ENCODE data around the gene MZF1.
"Not testable (repeated sequence)": the region's sequence is repeated elsewhere in the genome, so short reads cannot be mapped to it uniquely, and the experiment has no call there.

Gene MZF1

DNA sequence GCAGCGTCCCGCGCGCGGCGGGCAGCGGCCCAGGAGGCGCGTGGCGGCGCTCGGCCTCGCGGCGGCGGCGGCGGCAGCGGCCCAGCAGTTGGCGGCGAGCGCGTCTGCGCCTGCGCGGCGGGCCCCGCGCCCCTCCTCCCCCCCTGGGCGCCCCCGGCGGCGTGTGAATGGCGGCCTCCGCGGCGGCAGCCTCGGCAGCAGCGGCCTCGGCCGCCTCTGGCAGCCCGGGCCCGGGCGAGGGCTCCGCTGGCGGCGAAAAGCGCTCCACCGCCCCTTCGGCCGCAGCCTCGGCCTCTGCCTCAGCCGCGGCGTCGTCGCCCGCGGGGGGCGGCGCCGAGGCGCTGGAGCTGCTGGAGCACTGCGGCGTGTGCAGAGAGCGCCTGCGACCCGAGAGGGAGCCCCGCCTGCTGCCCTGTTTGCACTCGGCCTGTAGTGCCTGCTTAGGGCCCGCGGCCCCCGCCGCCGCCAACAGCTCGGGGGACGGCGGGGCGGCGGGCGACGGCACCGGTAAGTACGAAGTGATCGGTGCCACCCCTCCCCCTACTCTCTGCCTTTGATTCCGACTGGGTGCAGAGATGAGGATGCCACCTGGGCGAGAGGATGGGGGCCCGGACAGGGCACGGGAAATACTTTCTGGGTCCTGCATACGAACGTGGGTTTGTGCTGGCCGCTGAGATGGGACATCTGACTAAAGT is 28.4 kb downstream of the MZF1 start (continued):
- TF ChIP-seq TSHZ2 (CRISPR knock-in tag; IDR thresholded peaks at IDR 0.05), result no peak
- TF ChIP-seq ARNTL (CRISPR knock-in tag; IDR thresholded peaks at IDR 0.05; ENCODE audit: borderline replicate concordance, low read depth), result no peak
- TF ChIP-seq TCF4 (CRISPR knock-in tag; IDR thresholded peaks at IDR 0.05; ENCODE audit: borderline replicate concordance), result no peak
- TF ChIP-seq, protein P1, sequence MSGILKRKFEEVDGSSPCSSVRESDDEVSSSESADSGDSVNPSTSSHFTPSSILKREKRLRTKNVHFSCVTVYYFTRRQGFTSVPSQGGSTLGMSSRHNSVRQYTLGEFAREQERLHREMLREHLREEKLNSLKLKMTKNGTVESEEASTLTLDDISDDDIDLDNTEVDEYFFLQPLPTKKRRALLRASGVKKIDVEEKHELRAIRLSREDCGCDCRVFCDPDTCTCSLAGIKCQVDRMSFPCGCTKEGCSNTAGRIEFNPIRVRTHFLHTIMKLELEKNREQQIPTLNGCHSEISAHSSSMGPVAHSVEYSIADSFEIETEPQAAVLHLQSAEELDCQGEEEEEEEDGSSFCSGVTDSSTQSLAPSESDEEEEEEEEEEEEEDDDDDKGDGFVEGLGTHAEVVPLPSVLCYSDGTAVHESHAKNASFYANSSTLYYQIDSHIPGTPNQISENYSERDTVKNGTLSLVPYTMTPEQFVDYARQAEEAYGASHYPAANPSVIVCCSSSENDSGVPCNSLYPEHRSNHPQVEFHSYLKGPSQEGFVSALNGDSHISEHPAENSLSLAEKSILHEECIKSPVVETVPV (CRISPR knock-in tag; IDR thresholded peaks at IDR 0.05), result no peak
- TF ChIP-seq TOX (CRISPR knock-in tag; IDR thresholded peaks at IDR 0.05; ENCODE audit: borderline replicate concordance), result no peak
- no peak for TF ChIP-seq GLIS3 (CRISPR knock-in tag; IDR thresholded peaks at IDR 0.05)
- TF ChIP-seq PPARA (CRISPR knock-in tag; IDR thresholded peaks at IDR 0.05; ENCODE audit: borderline replicate concordance), result no peak
- TF ChIP-seq ZFP30 (CRISPR knock-in tag; IDR thresholded peaks at IDR 0.05), result no peak
- TF ChIP-seq SNAI2 (CRISPR knock-in tag; IDR thresholded peaks at IDR 0.05), result no peak

GRCh38 chr19:58543826-58544590 is 29.1 kb downstream of the MZF1 start, which contains the start of gene TRIM28:
TSS of gene TRIM28 (plus strand) at chr19:58544064. CDS start at chr19:58544758, 694 bp downstream.
- TF ChIP-seq TCF4 (CRISPR knock-in tag; IDR thresholded peaks at IDR 0.05; ENCODE audit: borderline replicate concordance) (no peak), ZC3H10 (CRISPR knock-in tag; IDR thresholded peaks at IDR 0.05) (peak; percentile 74; the same call in 1 of the 2 replicates), ZNF565 (CRISPR knock-in tag; conservative IDR thresholded peaks at IDR 0.05; ENCODE audit: low read depth) (no peak), PPARA (CRISPR knock-in tag; IDR thresholded peaks at IDR 0.05; ENCODE audit: borderline replicate concordance) (no peak), ARNTL (CRISPR knock-in tag; IDR thresholded peaks at IDR 0.05; ENCODE audit: borderline replicate concordance, low read depth) (no peak), ZNF70 (CRISPR knock-in tag; IDR thresholded peaks at IDR 0.05) (no peak), ISL1 (CRISPR knock-in tag; IDR thresholded peaks at IDR 0.05) (no peak)
- TF ChIP-seq, protein P2, sequence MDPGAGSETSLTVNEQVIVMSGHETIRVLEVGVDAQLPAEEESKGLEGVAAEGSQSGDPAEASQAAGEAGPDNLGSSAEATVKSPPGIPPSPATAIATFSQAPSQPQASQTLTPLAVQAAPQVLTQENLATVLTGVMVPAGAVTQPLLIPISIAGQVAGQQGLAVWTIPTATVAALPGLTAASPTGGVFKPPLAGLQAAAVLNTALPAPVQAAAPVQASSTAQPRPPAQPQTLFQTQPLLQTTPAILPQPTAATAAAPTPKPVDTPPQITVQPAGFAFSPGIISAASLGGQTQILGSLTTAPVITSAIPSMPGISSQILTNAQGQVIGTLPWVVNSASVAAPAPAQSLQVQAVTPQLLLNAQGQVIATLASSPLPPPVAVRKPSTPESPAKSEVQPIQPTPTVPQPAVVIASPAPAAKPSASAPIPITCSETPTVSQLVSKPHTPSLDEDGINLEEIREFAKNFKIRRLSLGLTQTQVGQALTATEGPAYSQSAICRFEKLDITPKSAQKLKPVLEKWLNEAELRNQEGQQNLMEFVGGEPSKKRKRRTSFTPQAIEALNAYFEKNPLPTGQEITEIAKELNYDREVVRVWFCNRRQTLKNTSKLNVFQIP (CRISPR knock-in tag; IDR thresholded peaks at IDR 0.05; ENCODE audit: borderline replicate concordance, low read depth), result no peak
- ATAC-seq, result peak; percentile 96

GRCh38 chr19:58542641-58543372 is 30.3 kb downstream of the MZF1 start:
- not testable (repeated sequence) for ATAC-seq

DNA sequence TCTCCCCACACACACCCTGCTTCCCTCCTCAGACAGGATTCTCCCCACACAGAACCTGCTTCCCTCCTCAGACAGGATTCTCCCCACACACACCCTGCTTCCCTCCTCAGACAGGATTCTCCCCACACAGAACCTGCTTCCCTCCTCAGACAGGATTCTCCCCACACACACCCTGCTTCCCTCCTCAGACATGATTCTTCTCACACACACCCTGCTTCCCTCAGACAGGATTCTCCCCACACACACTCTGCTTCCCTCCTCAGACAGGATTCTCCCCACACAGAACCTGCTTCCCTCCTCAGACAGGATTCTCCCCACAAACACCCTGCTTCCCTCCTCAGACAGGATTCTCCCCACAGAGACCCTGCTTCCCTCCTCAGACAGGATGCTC is 34.0 kb downstream of the MZF1 start:
- ATAC-seq, result not testable (repeated sequence)

DNA sequence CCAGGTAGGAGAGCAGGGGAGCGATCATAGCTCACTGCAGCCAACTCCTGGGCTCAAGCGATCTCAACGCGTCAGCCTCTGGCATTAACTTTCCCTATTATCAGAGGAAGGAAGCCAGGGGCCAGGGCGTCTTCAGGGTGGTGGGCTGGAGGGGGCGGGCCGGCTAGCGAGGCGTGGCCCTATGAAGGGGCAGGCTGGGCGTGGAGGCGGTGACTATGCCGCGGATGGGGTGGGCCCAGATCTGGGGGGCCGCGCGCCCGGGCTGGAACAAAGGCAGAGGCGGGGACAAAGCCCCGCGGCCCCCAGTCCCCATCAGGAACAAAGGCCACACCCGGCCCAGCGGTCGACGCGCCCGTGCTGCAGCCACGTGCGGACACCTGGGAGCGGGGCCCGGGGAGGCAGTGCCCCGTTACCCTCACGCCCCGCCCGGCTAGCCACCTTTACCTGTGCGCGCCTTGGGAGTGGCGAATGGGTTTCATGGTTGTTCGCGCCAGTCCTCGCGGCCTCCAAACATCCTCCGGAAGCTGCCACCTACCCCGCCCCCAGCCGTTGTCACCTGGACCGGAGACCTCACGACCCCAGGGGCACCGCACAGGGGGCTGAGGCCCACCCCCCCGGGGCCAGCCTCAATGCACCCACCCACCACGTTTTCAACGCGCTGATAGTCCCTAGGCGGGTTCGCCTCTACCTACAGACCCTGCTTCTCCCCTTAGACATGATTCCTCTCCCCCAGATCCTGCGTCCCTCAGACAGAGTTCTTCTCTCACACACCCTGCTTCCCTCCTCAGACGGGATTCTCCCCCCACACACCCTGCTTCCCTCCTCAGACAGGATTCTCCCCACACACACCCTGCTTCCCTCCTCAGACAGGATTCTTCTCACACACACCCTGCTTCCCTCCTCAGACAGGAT is 34.6 kb downstream of the MZF1 start:
- no peak for ATAC-seq
- no peak for TF ChIP-seq TOX (CRISPR knock-in tag; IDR thresholded peaks at IDR 0.05; ENCODE audit: borderline replicate concordance)
- no peak for TF ChIP-seq RARB (CRISPR knock-in tag; IDR thresholded peaks at IDR 0.05)
- TF ChIP-seq ZFP30 (CRISPR knock-in tag; IDR thresholded peaks at IDR 0.05), result no peak
- TF ChIP-seq TCF4 (CRISPR knock-in tag; IDR thresholded peaks at IDR 0.05; ENCODE audit: borderline replicate concordance), result no peak
- TF ChIP-seq, protein P1 (CRISPR knock-in tag; IDR thresholded peaks at IDR 0.05), result no peak
- no peak for TF ChIP-seq ZNF565 (CRISPR knock-in tag; conservative IDR thresholded peaks at IDR 0.05; ENCODE audit: low read depth)
- no peak for TF ChIP-seq GLIS3 (CRISPR knock-in tag; IDR thresholded peaks at IDR 0.05)
- no peak for TF ChIP-seq ZNF70 (CRISPR knock-in tag; IDR thresholded peaks at IDR 0.05)
- TF ChIP-seq, protein P2 (CRISPR knock-in tag; IDR thresholded peaks at IDR 0.05; ENCODE audit: borderline replicate concordance, low read depth), result no peak

Measured in SK-N-SH treated with all-trans-retinoic acid at 6 μM for 48 hours (cell line).